A549 (cell line): Measurements from ENCODE around the gene MICOS13. TPM values are rescaled to one million over a fixed set of nuclear protein-coding genes. Genes with fewer than 3 reads are reported as not detected.
A peak's percentile ranks its signal among the peaks of the same experiment; 100 is the strongest.

Experiments
- ATAC-seq, 2 experiments: fragments of 200-7000 bp in 1 of 2; fragments of >200 bp in 1 of 2; cut with Nextera tagmentation in 1 of 2; cut with Tn5 transposase in 1 of 2; 3 replicates each; pipeline versions ENCODE4 v1.8.0 to v1.9.1; 2018 to 2020; ENCODE audit warnings: mild to moderate bottlenecking in 1 of 2, moderate library complexity in 1 of 2
- CTCF ChIA-PET: fragments of 300-600 bp; sonication (Branson Sonifier 250); formaldehyde crosslinking; extraction: SDS; loops from one replicate; lab custom pipeline; 2021; ENCODE audit warnings: antibody characterized with exemption, inconsistent platforms; lab: Yijun Ruan, JAX
- POLR2A ChIA-PET: fragments of 350-600 bp; formaldehyde crosslinking; extraction: SDS; loops from one replicate; lab custom pipeline; 2021; ENCODE audit warnings: antibody characterized with exemption, inconsistent platforms; lab: Yijun Ruan, JAX
- DNase-seq, 2 experiments: peaks; one replicate each; pipeline versions ENCODE4 v3.0.0 to v3.0.0-alpha.2; 2011 to 2016; ENCODE audit warnings: low read depth in 1 of 2, low spot score in 1 of 2
- FAIRE-seq: peaks from 2 replicates; lab custom pipeline; 2011; peaks lifted over from hg19 to GRCh38; lab: Jason Lieb, UNC
- H3K27ac ChIP-seq, 2 experiments: fragments of >200 bp; sonication (Bioruptor Twin); formaldehyde crosslinking; 3 replicates each; pipeline ENCODE4 v1.5.1; 2016 to 2017
- H3K4me1 ChIP-seq: fragments of >200 bp; sonication (Bioruptor Twin); formaldehyde crosslinking; 3 replicates; pipeline ENCODE4 v1.6.1; 2016
- H3K4me2 ChIP-seq: fragments of >200 bp; sonication (Bioruptor Twin); formaldehyde crosslinking; 3 replicates; pipeline ENCODE4 v1.6.1; 2016
- H3K4me3 ChIP-seq: fragments of >200 bp; sonication (Bioruptor Twin); formaldehyde crosslinking; 3 replicates; pipeline ENCODE4 v1.5.1; 2016
- H3K9me3 ChIP-seq: fragments of >200 bp; sonication (Bioruptor Twin); formaldehyde crosslinking; 3 replicates; pipeline ENCODE4 v1.6.1; 2016
- BCL3 ChIP-seq: fragments of >200 bp; sonication (Bioruptor Twin); formaldehyde crosslinking; IDR thresholded peaks from 3 replicates; pipeline ENCODE4 v1.6.1; 2016
- BHLHE40 ChIP-seq: IDR thresholded peaks from 2 replicates; pipeline ENCODE4 v1.6.1; 2012; ENCODE audit warnings: low read depth, low read length, inconsistent platforms
- CHD4 ChIP-seq: fragments of 200-600 bp; sonication (generic); IDR thresholded peaks from 2 replicates; pipeline ENCODE4 v1.6.1; 2016; ENCODE audit warnings: antibody characterized with exemption, mild to moderate bottlenecking, borderline replicate concordance
- EHMT2 ChIP-seq: fragments of 200-600 bp; sonication (generic); IDR thresholded peaks from 2 replicates; pipeline ENCODE4 v1.6.1; 2016; ENCODE audit warnings: antibody characterized with exemption, low read depth, mild to moderate bottlenecking, moderate library complexity
- HDAC2 ChIP-seq: fragments of 200-600 bp; sonication (generic); IDR thresholded peaks from 2 replicates; pipeline ENCODE4 v1.6.1; 2016
- HEYL ChIP-seq: fragments of 250-450 bp; sonication (Bioruptor Pico); IDR thresholded peaks from 2 replicates; pipeline ENCODE4 v1.8.0; 2021; ENCODE audit warnings: mild to moderate bottlenecking, moderate library complexity
- HOXA7 ChIP-seq: fragments of 250-450 bp; sonication (Bioruptor Pico); IDR thresholded peaks from 2 replicates; pipeline ENCODE4 v1.5.0; 2020; ENCODE audit warnings: mild to moderate bottlenecking, moderate library complexity
- MAFK ChIP-seq: fragments of 450-650 bp; IDR thresholded peaks from 2 replicates; pipeline ENCODE4 v1.6.1; 2014; ENCODE audit not compliant: partially characterized antibody
- NPAS2 ChIP-seq: fragments of 250-450 bp; sonication (Bioruptor Pico); IDR thresholded peaks from 2 replicates; pipeline ENCODE4 v1.8.0; 2022; ENCODE audit warnings: mild to moderate bottlenecking, moderate library complexity, borderline replicate concordance
- RAD21 ChIP-seq, 2 experiments: fragments of >200 bp in 1 of 2; sonication (Bioruptor Twin) in 1 of 2; formaldehyde crosslinking in 1 of 2; IDR thresholded peaks in 1 of 2; conservative IDR thresholded peaks in 1 of 2; 2 replicates in 1 of 2; 3 replicates in 1 of 2; pipeline ENCODE4 v1.6.1; 2012 to 2018; ENCODE audit warnings: inconsistent platforms in 1 of 2
- RARB ChIP-seq: fragments of 250-450 bp; sonication (Bioruptor Pico); IDR thresholded peaks from 2 replicates; pipeline ENCODE4 v1.8.0; 2021; ENCODE audit warnings: mild to moderate bottlenecking, moderate library complexity
- RCOR1 ChIP-seq: fragments of 150-350 bp; IDR thresholded peaks from 2 replicates; pipeline ENCODE4 v1.6.1; 2014; ENCODE audit warnings: antibody characterized with exemption, low read length, low read depth
- RFX5 ChIP-seq: fragments of 450-650 bp; IDR thresholded peaks from 2 replicates; pipeline ENCODE4 v1.7.1; 2014; ENCODE audit warnings: antibody characterized with exemption, mild to moderate bottlenecking, moderate library complexity
- RNF2 ChIP-seq: fragments of 200-600 bp; sonication (generic); IDR thresholded peaks from 2 replicates; pipeline ENCODE4 v1.6.1; 2016; ENCODE audit warnings: low read depth, mild to moderate bottlenecking, antibody characterized with exemption, moderate library complexity, borderline replicate concordance
- SMC3 ChIP-seq: fragments of >200 bp; sonication (Bioruptor Twin); formaldehyde crosslinking; IDR thresholded peaks from 3 replicates; pipeline ENCODE4 v1.6.1; 2018; ENCODE audit warnings: inconsistent platforms
- TFCP2L1 ChIP-seq: fragments of 250-450 bp; sonication (Bioruptor Pico); IDR thresholded peaks from 2 replicates; pipeline ENCODE4 v1.5.0; 2021; ENCODE audit warnings: mild to moderate bottlenecking
- TP53 ChIP-seq: fragments of 250-450 bp; sonication (Bioruptor Pico); IDR thresholded peaks from 2 replicates; pipeline ENCODE4 v1.5.0; 2021; ENCODE audit warnings: mild to moderate bottlenecking, moderate library complexity
- ZSCAN20 ChIP-seq: fragments of 250-450 bp; sonication (Bioruptor Pico); IDR thresholded peaks from 2 replicates; pipeline ENCODE4 v1.8.0; 2022; ENCODE audit warnings: mild to moderate bottlenecking, moderate library complexity
- WGBS: methylation state at CpG from one replicate; pipeline ENCODE4 v1.1.6; 2017; ENCODE audit errors: missing lambda C conversion rate; 5-methylcytosine and 5-hydroxymethylcytosine counted together
- polyA plus RNA-seq, 4 experiments: library from polyadenylated mRNA; depleted of rRNA in 3 of 4; stranded (reverse); fragments of >200 nt; fragmentation: RNase III in 1 of 4; extraction: RNeasy Plus Mini Kit Qiagen cat#74134 plus additional on column Dnase treatment in 1 of 4; gene quantifications; 2 replicates in 3 of 4; 3 replicates in 1 of 4; pipeline ENCODE4 v1.2.3, GENCODE V29; 2011 to 2017
- TF ChIP-seq, protein P1 (sequence below): fragments of 150-350 bp; IDR thresholded peaks from 2 replicates; pipeline ENCODE4 v1.6.1; 2014; ENCODE audit warnings: low read depth, mild to moderate bottlenecking, low read length
- TF ChIP-seq, protein P2 (sequence below): fragments of 250-450 bp; sonication (Bioruptor Pico); IDR thresholded peaks from 2 replicates; pipeline ENCODE4 v1.5.0; 2020; ENCODE audit warnings: low read depth, mild to moderate bottlenecking, moderate library complexity
- TF ChIP-seq, protein P3 (sequence below): fragments of >200 bp; sonication (Bioruptor Twin); formaldehyde crosslinking; IDR thresholded peaks from 2 replicates; pipeline ENCODE4 v1.6.1; 2016
- TF ChIP-seq, protein P4 (sequence below): fragments of 200-600 bp; sonication (generic); IDR thresholded peaks from 2 replicates; pipeline ENCODE4 v1.6.1; 2016; ENCODE audit warnings: antibody characterized with exemption, mild to moderate bottlenecking, moderate library complexity

MICOS13 gene
- polyA plus RNA-seq, 2 of the 4 experiments (the other 2 are of a cell fraction): 20.5 to 48.8 TPM

DNA sequence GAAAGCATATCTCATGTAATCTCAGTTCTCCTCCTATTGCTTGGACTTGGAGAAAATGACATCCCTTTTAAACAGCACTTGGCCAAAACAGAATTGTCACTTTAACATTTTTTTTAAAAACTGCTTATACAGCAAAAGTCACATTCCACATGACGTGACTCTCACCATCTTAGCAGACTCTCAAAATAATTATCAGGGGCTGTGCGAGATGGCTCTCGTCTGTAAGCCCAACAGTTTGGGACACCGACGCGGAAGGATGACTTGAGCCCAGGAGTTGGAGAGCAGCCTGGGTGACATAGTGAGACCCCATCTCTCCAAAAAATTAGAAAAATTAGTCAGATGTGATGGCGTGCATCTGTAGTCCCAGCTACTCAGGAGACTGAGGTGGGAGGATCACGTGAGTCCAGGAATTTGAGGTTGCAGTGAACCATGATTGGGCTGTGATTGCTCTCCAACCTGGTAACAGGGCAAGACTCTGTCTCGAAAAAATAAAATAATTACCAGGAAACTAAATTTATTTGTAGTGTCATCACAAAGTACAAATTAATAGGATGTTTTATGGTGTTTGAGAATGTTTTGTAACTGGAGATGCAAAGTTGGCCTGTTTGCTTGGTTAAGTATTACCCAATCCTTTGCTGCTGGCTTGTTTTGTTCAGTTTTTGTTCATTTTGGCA is 48.6 kb downstream of the MICOS13 start:
- Histone ChIP-seq H3K4me3 (no peak overlapping the region), H3K4me1 (peaks cover 9% of the 10 kb centered on the region; the same call in 2 of the 3 replicates), H3K27ac (no peak overlapping the region), H3K4me2 (no peak overlapping the region), H3K9me3 (no peaks in the 10 kb centered on the region)
- DNase-seq: no peak
- CTCF ChIA-PET: no interaction called here
- POLR2A ChIA-PET: no interaction called here
- TF ChIP-seq HEYL (no peak), MAFK (peak; percentile 88)
- no peak for FAIRE-seq
- WGBS: 94% methylated on average over 9 of the region's 9 CpGs
- ATAC-seq: no peak

DNA sequence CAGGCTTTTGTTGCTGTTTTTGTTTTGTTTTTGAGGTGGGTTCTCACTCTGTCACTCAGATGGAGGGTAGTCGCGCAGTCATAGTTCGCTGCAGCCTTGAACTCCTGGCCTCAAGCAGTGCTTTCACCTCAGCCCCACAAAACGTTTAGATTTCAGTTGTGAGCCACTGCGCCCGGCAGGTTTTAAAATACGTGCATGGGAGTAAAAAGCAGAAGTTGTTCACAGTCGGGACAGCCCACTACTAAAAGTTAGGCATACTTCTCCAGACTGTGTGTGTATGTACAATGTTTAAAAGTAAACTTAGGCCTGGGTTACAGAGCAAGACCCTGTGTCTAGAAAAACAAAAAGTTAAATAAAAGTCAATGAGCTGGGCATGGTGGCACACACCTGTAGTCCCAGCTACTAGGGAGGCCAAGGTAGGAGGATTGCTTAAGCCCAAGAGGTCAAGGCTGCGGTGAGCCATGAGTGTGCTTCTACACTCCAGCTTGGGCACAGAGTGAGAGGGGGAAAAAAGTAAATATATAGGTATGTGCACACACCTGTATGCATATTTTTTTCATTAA is 51.3 kb downstream of the MICOS13 start:
- POLR2A ChIA-PET: no interaction called here
- no peak for FAIRE-seq
- H3K4me2 ChIP-seq: no peak overlapping the region

More for the DNA sequence above, 51.3 kb downstream of the MICOS13 start:
- Histone ChIP-seq H3K9me3 (no peaks in the 10 kb centered on the region), H3K4me3 (no peak overlapping the region)
- CTCF ChIA-PET: interaction anchor here (0.6 kb wide), 1 partner anchor 366 kb away, joined by 3 read pairs; no protein-coding TSS in a partner anchor
- TF ChIP-seq EHMT2: no peak
- TF ChIP-seq BHLHE40: no peak
- no peak for TF ChIP-seq NPAS2 (CRISPR knock-in tag)
- TF ChIP-seq RNF2: no peak
- no peak for TF ChIP-seq RFX5
- TF ChIP-seq, protein P1, sequence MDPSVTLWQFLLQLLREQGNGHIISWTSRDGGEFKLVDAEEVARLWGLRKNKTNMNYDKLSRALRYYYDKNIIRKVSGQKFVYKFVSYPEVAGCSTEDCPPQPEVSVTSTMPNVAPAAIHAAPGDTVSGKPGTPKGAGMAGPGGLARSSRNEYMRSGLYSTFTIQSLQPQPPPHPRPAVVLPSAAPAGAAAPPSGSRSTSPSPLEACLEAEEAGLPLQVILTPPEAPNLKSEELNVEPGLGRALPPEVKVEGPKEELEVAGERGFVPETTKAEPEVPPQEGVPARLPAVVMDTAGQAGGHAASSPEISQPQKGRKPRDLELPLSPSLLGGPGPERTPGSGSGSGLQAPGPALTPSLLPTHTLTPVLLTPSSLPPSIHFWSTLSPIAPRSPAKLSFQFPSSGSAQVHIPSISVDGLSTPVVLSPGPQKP: no peak
- TF ChIP-seq HOXA7 (CRISPR knock-in tag): no peak
- no peak for TF ChIP-seq HDAC2
- TF ChIP-seq RAD21 (conservative IDR thresholded peaks at IDR 0.05 in 1 of 2, IDR thresholded peaks at IDR 0.05 in 1 of 2): no peak
- no peak for TF ChIP-seq TP53 (CRISPR knock-in tag)
- TF ChIP-seq SMC3: no peak
- no peak for TF ChIP-seq RCOR1
- TF ChIP-seq RARB (CRISPR knock-in tag): no peak
- TF ChIP-seq, protein P2, sequence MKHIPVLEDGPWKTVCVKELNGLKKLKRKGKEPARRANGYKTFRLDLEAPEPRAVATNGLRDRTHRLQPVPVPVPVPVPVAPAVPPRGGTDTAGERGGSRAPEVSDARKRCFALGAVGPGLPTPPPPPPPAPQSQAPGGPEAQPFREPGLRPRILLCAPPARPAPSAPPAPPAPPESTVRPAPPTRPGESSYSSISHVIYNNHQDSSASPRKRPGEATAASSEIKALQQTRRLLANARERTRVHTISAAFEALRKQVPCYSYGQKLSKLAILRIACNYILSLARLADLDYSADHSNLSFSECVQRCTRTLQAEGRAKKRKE (CRISPR knock-in tag): no peak
- TF ChIP-seq ZSCAN20 (CRISPR knock-in tag): no peak
- no peak for TF ChIP-seq CHD4
- TF ChIP-seq, protein P3, sequence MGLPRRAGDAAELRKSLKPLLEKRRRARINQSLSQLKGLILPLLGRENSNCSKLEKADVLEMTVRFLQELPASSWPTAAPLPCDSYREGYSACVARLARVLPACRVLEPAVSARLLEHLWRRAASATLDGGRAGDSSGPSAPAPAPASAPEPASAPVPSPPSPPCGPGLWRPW: no peak
- TF ChIP-seq, protein P4, sequence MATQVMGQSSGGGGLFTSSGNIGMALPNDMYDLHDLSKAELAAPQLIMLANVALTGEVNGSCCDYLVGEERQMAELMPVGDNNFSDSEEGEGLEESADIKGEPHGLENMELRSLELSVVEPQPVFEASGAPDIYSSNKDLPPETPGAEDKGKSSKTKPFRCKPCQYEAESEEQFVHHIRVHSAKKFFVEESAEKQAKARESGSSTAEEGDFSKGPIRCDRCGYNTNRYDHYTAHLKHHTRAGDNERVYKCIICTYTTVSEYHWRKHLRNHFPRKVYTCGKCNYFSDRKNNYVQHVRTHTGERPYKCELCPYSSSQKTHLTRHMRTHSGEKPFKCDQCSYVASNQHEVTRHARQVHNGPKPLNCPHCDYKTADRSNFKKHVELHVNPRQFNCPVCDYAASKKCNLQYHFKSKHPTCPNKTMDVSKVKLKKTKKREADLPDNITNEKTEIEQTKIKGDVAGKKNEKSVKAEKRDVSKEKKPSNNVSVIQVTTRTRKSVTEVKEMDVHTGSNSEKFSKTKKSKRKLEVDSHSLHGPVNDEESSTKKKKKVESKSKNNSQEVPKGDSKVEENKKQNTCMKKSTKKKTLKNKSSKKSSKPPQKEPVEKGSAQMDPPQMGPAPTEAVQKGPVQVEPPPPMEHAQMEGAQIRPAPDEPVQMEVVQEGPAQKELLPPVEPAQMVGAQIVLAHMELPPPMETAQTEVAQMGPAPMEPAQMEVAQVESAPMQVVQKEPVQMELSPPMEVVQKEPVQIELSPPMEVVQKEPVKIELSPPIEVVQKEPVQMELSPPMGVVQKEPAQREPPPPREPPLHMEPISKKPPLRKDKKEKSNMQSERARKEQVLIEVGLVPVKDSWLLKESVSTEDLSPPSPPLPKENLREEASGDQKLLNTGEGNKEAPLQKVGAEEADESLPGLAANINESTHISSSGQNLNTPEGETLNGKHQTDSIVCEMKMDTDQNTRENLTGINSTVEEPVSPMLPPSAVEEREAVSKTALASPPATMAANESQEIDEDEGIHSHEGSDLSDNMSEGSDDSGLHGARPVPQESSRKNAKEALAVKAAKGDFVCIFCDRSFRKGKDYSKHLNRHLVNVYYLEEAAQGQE: no peak
- no peak for TF ChIP-seq TFCP2L1 (CRISPR knock-in tag)
- TF ChIP-seq BCL3: no peak
- TF ChIP-seq, all 56 proteins: peak for 0
- ATAC-seq (no peak), DNase-seq (no peak)
- no peak overlapping the region for H3K27ac ChIP-seq
- 92% methylated on average over 9 of the region's 9 CpGs for WGBS
- peaks cover 23% of the 10 kb centered on the region; the same call in 2 of the 3 replicates for H3K4me1 ChIP-seq
